CD14-positive monocyte (primary cell): ENCODE measurements around the gene ANKRD23. TPM values are rescaled to one million over a fixed set of nuclear protein-coding genes. Genes with fewer than 3 reads are reported as not detected.

ENCODE experiments used
- DNase-seq, 3 donors: peaks; one replicate each; pipeline ENCODE4 v3.0.0-alpha.2; 2011 to 2022
- H2AFZ ChIP-seq: 2 replicates; pipeline ENCODE4 v1.6.0; 2012; ENCODE audit warnings: mild to moderate bottlenecking, low read depth, low read length, inconsistent platforms; ENCODE audit not compliant: insufficient read depth, poor library complexity, severe bottlenecking
- H3K27ac ChIP-seq, 2 donors: 1 replicate in 1 of 2; 2 replicates in 1 of 2; pipeline ENCODE4 v1.5.1; 2012 to 2013; ENCODE audit warnings: low read length in 2 of 2, control low read depth in 1 of 2, inconsistent platforms in 1 of 2, low read depth in 1 of 2, mild to moderate bottlenecking in 1 of 2
- H3K27me3 ChIP-seq, 2 donors: one replicate each; pipeline versions ENCODE4 v1.6.0 to v1.6.1; 2011 to 2013; ENCODE audit warnings: low read length in 2 of 2; ENCODE audit not compliant: control insufficient read depth in 2 of 2, insufficient read depth in 2 of 2
- H3K36me3 ChIP-seq, 2 donors: replicated peaks in 1 of 2; 1 replicate in 1 of 2; 2 replicates in 1 of 2; pipeline versions ENCODE4 v1.5.1 to v1.6.1; 2012 to 2013; ENCODE audit warnings: low read length in 2 of 2, control low read depth in 1 of 2, inconsistent platforms in 1 of 2, mild to moderate bottlenecking in 1 of 2; ENCODE audit not compliant: insufficient read depth in 2 of 2, control insufficient read depth in 1 of 2
- H3K4me1 ChIP-seq, 2 donors: 1 replicate in 1 of 2; 2 replicates in 1 of 2; pipeline versions ENCODE4 v1.5.1 to v1.6.1; 2012 to 2013; ENCODE audit warnings: low read length in 2 of 2, control low read depth in 1 of 2, inconsistent platforms in 1 of 2, mild to moderate bottlenecking in 1 of 2, moderate library complexity in 1 of 2; ENCODE audit not compliant: insufficient read depth in 2 of 2, control insufficient read depth in 1 of 2
- H3K4me2 ChIP-seq: replicated peaks from 2 replicates; pipeline ENCODE3; 2012; ENCODE audit warnings: low read length, moderate library complexity, mild to moderate bottlenecking; ENCODE audit not compliant: poor library complexity, severe bottlenecking; ENCODE audit errors: extremely low read depth
- H3K4me3 ChIP-seq, 3 experiments: fragments of 200-600 bp in 1 of 3; sonication (generic) in 1 of 3; replicated peaks in 1 of 3; 1 replicate in 2 of 3; 2 replicates in 1 of 3; pipeline ENCODE4 v1.5.1; 2011 to 2013; ENCODE audit warnings: low read length in 3 of 3, mild to moderate bottlenecking in 3 of 3, control low read depth in 2 of 3, low read depth in 2 of 3, inconsistent platforms in 1 of 3, moderate library complexity in 1 of 3
- H3K79me2 ChIP-seq: 2 replicates; pipeline ENCODE4 v1.6.0; 2012; ENCODE audit warnings: mild to moderate bottlenecking, control low read depth, inconsistent platforms, low read length, moderate library complexity; ENCODE audit not compliant: insufficient read depth
- H3K9ac ChIP-seq: 2 replicates; pipeline ENCODE4 v1.6.0; 2017; ENCODE audit warnings: low read length, mild to moderate bottlenecking; ENCODE audit not compliant: insufficient read depth, poor library complexity, severe bottlenecking
- H3K9me3 ChIP-seq, 2 donors: replicated peaks in 1 of 2; 1 replicate in 1 of 2; 2 replicates in 1 of 2; pipeline versions ENCODE4 v1.5.1 to v1.6.1; 2012 to 2013; ENCODE audit warnings: low read length in 2 of 2, control low read depth in 1 of 2; ENCODE audit not compliant: control insufficient read depth in 1 of 2, insufficient read depth in 1 of 2
- H4K20me1 ChIP-seq: 2 replicates; pipeline ENCODE4 v1.6.0; 2012; ENCODE audit warnings: mild to moderate bottlenecking, low read length, control low read depth, moderate library complexity; ENCODE audit not compliant: insufficient read depth
- H3K27ac Mint-ChIP-seq, 7 donors: one replicate each; pipeline ENCODE4 v1.8.0; 2020; ENCODE audit warnings: mild to moderate bottlenecking in 7 of 7, mixed read lengths in 7 of 7, moderate library complexity in 6 of 7, inconsistent platforms in 2 of 7
- H3K27me3 Mint-ChIP-seq, 3 donors: one replicate each; pipeline ENCODE4 v1.8.0; 2021 to 2022; ENCODE audit warnings: low read depth in 3 of 3, mild to moderate bottlenecking in 3 of 3, mixed read lengths in 3 of 3, moderate library complexity in 3 of 3, inconsistent platforms in 1 of 3
- H3K36me3 Mint-ChIP-seq, 2 donors: one replicate each; pipeline ENCODE4 v1.8.0; 2020; ENCODE audit warnings: mixed read lengths in 2 of 2, inconsistent platforms in 1 of 2, mild to moderate bottlenecking in 1 of 2
- H3K4me1 Mint-ChIP-seq: one replicate; pipeline ENCODE4 v1.8.0; 2020; ENCODE audit warnings: mild to moderate bottlenecking, mixed read lengths
- H3K4me3 Mint-ChIP-seq, 2 donors: one replicate each; pipeline ENCODE4 v1.8.0; 2020; ENCODE audit warnings: mild to moderate bottlenecking in 2 of 2, mixed read lengths in 2 of 2, moderate library complexity in 1 of 2
- H3K9me3 Mint-ChIP-seq, 7 donors: one replicate each; pipeline ENCODE4 v1.8.0; 2020 to 2022; ENCODE audit warnings: mixed read lengths in 7 of 7, mild to moderate bottlenecking in 6 of 7, moderate library complexity in 6 of 7, inconsistent platforms in 2 of 7
- CTCF ChIP-seq: fragments of 200-600 bp; IDR thresholded peaks from one replicate; pipeline ENCODE4 v1.8.0; 2022; ENCODE audit warnings: antibody characterized with exemption, mild to moderate bottlenecking
- WGBS: methylation state at CpG from one replicate; pipeline ENCODE4 v1.1.5; 2013; ENCODE audit warnings: missing lambda C conversion rate; ENCODE audit not compliant: insufficient coverage; 5-methylcytosine and 5-hydroxymethylcytosine counted together
- intact Hi-C, 2 donors: fragments of 100-400 bp; cut with micrococcal nuclease; formaldehyde crosslinking; loops; one replicate each; pipeline versions ENCODE4 v1.15.0 to v1.15.1; 2023
- polyA plus RNA-seq, 3 donors: library from polyadenylated mRNA; depleted of rRNA in 1 of 3; unstranded in 2 of 3; stranded (reverse) in 1 of 3; fragments of 300-500 nt in 2 of 3; fragments of >200 nt in 1 of 3; fragmentation: Illumina TruSeq in 2 of 3; gene quantifications; 1 replicate in 2 of 3; 2 replicates in 1 of 3; pipeline ENCODE4 v1.2.3, GENCODE V29; 2012 to 2021

Gene ANKRD23
- polyA plus RNA-seq, 3 donors = 1.4 TPM; not detected in 2

- Histone ChIP-seq H3K4me3 (peak overlapping the region; percentile 44 to 78 (median 50)), H3K36me3 (no peaks in the 10 kb centered on the region), H3K79me2 (no peaks in the 10 kb centered on the region), H3K9me3 (peaks cover 0 to 10% of the 10 kb centered on the region in 2 donors), H3K4me2 (peak overlapping the region; percentile 84), H3K27ac (no peak overlapping the region), H3K27me3 (peaks cover 26 to 84% of the 10 kb centered on the region in 2 donors), H3K4me1 (peaks cover 50 to 67% of the 10 kb centered on the region in 2 donors), H3K9ac (peak overlapping the region; percentile 66), H2AFZ (peak overlapping the region; percentile 77), H4K20me1 (peaks cover 14% of the 10 kb centered on the region)
- Mint-ChIP-seq H3K4me3 (peak overlapping the region; percentile 21 to 37), H3K36me3 (peaks cover 11 to 15% of the 10 kb centered on the region in 2 donors), H3K27me3 (peaks cover 63 to 96% (median 64%) of the 10 kb centered on the region in 3 donors), H3K9me3 (peaks cover 0 to 18% (median 2%) of the 10 kb centered on the region in 7 donors), H3K4me1 (peaks cover 48% of the 10 kb centered on the region), H3K27ac (no peak overlapping the region)
- peak; percentile 34 for TF ChIP-seq CTCF
- intact Hi-C loops = no loop called here
- DNase-seq = no peak
- under 1% methylated on average over 37 of the region's 64 CpGs for WGBS
Measured at GRCh38 chr2:96869281-96869821, 25.5 kb upstream of the ANKRD23 start.

- H2AFZ ChIP-seq = peak overlapping the region; percentile 77
- intact Hi-C loops = no loop called here
- peak overlapping the region; percentile 84 for H3K4me2 ChIP-seq
- peaks cover 45 to 62% of the 10 kb centered on the region in 2 donors for H3K4me1 ChIP-seq
- peaks cover 0 to 10% of the 10 kb centered on the region in 2 donors for H3K9me3 ChIP-seq
- Mint-ChIP-seq H3K36me3 (peaks cover 15% of the 10 kb centered on the region in 2 donors), H3K4me1 (peaks cover 41% of the 10 kb centered on the region), H3K27ac (peak overlapping the region in 1 of 7 donors; percentile 78), H3K9me3 (peaks cover 0 to 18% (median 2%) of the 10 kb centered on the region in 7 donors), H3K27me3 (peaks cover 57 to 91% (median 59%) of the 10 kb centered on the region in 3 donors), H3K4me3 (peak overlapping the region; percentile 80 to 91)
- TF ChIP-seq CTCF = peak; percentile 59
- peaks cover 21 to 81% of the 10 kb centered on the region in 2 donors for H3K27me3 ChIP-seq
- no peaks in the 10 kb centered on the region for H3K36me3 ChIP-seq
- no peaks in the 10 kb centered on the region for H3K79me2 ChIP-seq
- peak overlapping the region; percentile 44 to 78 (median 50) for H3K4me3 ChIP-seq
- H3K9ac ChIP-seq = peak overlapping the region; percentile 66
- peak overlapping the region in 1 of 2 donors; percentile 42 for H3K27ac ChIP-seq
- WGBS = under 1% methylated on average over 43 of the region's 76 CpGs
- peaks cover 14% of the 10 kb centered on the region for H4K20me1 ChIP-seq
- DNase-seq = peak; percentile 56 to 64 (median 58)
Measured at GRCh38 chr2:96868555-96869280, 24.9 kb upstream of the ANKRD23 start.
